Mammary epithelial cell (primary cell): Measurements from ENCODE around the gene NFKB1.

Experiments
- CTCF ChIP-seq, 2 donors: IDR thresholded peaks in 1 of 2; conservative IDR thresholded peaks in 1 of 2; 2 replicates each; pipeline ENCODE4 v1.5.1; 2011 to 2012; ENCODE audit warnings: inconsistent platforms in 2 of 2, low read length in 2 of 2, mild to moderate bottlenecking in 2 of 2, control low read depth in 1 of 2, low read depth in 1 of 2; ENCODE audit not compliant: insufficient read depth in 1 of 2; ENCODE audit errors: extremely low read depth in 1 of 2
- EZH2 ChIP-seq: IDR thresholded peaks from 2 replicates; pipeline ENCODE4 v1.6.1; 2012; ENCODE audit warnings: low read length, inconsistent platforms, borderline replicate concordance

- TF ChIP-seq EZH2 (no peak), CTCF (conservative IDR thresholded peaks at IDR 0.05 in 1 of 2, IDR thresholded peaks at IDR 0.05 in 1 of 2; ENCODE audit: extremely low read depth in 1 of 2, insufficient read depth in 1 of 2, low read depth in 1 of 2, low read length in 2 of 2) (no peak)
Observed at GRCh38 chr4:102599455-102599854, 98.3 kb downstream of the NFKB1 start.
